T-helper 1 cell (primary cell): ENCODE results near the gene FBXL3.
"Not testable (repeated sequence)": the region's sequence is repeated elsewhere in the genome, so short reads cannot be mapped to it uniquely, and the experiment has no call there.

Source experiments
- DNase-seq, 5 donors: peaks; one replicate each; pipeline ENCODE4 v3.0.0-alpha.2; 2012 to 2020

Gene FBXL3

GRCh38 chr13:76982061-76982460, 44.9 kb downstream of the FBXL3 start:
- no peak for DNase-seq

DNA sequence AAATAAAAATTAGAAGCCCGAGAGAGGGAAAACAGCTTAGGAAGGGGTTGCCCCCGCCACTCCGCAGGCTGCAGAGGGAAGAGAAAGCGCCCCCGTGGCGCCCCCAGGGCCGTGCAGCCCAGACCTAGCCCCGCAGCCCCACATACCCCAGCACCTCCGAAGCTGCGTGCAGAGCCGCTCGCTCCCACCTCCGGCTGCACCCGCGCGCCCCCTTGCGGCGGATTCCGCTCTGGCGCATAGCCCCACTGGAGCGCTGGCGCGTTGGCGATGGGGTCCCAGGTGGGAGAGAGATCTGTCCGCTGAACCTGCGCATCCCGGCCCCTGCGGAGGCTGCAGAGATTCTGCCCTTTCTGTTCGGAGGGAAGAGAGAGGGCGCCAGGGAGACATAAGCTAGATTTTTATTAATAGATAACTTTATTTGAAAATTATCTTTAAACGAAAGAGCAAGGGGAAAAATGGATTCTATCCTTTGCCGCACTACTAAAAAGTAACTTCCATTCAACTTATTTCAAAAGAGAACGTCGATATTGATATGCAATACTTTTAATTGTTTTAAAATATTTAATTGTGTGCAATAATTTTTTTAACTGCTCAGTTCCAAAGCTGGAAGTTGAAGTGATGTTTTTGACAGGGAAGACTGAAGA, 46.8 kb downstream of the FBXL3 start:
- DNase-seq, result peak; percentile 65 to 79 (median 78)

DNA sequence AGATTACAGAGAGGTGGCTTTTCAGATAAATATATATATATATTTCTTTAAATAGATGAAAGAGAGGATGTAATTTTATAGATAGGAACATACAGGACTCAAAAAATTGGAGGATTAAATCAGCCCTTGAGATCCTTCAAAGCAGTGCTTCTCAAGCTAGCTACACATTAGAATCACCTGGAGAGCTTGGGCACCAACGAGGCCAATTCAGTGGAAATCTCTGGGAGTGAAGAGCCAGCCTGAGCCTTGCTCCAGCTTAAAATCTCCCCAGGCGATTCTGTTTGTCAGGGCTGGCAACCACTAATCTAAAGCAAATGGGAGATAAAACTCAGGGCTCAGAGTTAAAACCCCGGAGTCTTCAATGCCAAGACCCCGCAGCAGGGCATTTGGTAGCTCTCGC, 50.0 kb downstream of the FBXL3 start:
- DNase-seq, result no peak

GRCh38 chr13:76976490-76976889, 50.5 kb downstream of the FBXL3 start:
- DNase-seq, result no peak

DNA sequence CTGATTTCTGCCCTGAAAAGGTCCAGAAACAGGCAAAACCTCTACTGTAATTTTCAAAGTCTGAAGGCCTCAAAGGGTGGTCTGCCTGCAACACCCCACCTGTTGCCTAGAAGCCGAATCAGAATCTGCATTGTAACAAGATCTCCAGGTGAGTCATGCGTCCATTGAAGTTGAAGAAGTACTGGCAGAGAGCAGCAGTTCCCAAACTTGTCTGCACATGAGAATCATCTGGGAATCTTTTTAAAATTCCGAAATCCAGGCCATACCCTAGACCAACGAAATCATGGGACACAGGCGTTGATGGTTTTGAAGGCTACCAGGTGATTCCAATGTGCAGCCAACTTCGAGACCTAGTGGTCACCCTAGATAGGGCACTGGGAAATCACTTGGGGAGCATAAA, 51.1 kb downstream of the FBXL3 start:
- no peak for DNase-seq

- DNase-seq, result no peak
These were observed 52.4 kb downstream of the FBXL3 start for GRCh38 chr13:76974618-76974975.

DNA sequence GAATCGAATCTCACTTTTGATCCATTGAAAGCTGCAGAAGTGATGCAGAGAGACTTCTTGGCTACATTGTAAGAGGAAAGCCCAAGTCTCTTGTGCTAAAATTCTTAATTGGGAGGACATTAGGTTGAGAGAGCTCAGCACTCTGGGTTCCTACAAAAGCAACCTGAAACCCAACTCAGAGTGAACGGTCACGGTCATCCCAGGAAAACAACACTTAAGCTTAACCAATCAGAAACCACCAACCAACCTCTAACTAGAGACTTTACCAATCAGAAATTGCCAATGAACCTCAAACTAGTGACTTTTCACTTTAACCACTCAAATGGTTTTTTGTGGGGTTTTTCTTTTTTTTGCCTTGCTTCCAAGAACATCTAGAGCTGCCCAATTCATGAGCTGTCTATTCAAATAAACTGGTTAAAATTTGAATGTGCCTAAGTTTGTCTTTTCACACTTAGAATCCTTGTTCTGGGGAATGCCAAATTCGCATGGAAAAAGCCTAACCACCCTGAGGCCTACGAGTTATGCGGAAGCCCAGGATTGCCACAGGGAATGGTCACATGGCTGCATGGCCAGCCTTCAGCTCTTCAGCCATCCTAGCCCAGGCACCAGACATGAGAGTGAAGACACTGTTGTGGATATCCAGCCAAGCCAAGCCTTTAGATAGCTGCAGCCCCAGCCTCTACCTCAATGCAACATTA, 52.9 kb downstream of the FBXL3 start:
- DNase-seq, result no peak

DNA sequence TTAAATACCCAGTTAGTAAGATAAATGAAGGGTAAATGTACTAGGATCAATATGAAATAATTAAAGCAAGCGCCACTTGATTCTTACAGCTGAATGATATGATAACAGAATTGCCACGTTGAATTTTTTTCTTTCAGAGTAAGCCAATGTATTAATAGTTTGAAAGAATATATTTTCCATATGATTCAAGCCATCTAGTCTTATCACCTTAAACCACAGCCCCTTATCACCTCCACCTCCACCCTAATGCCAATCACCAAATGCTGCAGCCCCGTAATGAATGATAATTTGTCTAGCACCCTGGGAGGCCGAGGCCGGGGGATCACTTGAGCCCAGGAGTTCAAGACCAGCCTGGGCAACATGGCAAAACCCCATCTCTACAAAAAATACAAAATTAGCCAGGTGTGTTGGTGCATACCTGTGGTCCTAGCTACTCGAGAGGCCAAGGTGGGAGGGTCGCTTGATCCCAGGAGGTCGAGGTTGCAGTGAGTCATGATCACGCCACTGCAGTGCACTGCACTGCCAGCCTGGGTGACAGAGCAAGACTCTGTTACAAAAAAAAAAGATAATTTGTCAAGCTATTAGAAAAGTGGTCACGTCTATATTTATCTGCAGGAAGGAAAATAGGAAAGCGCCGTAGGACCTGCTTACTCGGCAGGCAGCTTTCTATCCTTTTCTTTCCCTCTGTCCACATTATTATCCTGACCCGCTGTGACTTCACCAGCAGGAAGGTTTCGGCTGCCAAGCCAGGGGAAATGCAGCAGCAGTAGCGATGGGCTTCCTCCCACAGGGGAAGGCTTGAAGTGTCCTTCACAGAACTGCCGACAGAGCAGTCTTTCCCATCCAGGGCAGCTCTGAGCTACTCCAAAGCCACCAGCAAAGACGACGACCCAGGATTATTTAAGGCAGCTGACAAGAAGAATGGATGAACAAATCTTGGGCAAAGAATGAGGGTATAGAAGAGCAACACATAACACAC, 54.8 kb downstream of the FBXL3 start:
- no peak for DNase-seq

DNA sequence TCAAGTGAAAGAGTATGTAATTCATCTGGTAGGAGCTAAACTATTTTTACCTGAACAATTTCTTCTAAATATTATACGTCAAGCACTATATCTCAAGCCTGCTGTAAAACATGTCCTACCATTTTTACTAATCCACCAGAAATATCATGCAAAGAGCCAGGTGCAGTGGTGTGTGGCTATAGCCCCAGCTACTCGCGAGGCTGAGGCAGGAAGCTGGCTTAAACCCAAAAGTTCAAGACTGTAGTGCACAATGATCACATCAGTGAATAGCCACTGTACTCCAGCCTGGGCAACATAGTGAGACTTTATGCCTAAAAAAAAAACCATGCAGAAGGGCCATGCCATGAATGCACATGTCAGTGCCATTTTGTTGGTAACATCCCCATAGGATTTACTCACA, 55.7 kb downstream of the FBXL3 start:
- DNase-seq, result no peak

DNA sequence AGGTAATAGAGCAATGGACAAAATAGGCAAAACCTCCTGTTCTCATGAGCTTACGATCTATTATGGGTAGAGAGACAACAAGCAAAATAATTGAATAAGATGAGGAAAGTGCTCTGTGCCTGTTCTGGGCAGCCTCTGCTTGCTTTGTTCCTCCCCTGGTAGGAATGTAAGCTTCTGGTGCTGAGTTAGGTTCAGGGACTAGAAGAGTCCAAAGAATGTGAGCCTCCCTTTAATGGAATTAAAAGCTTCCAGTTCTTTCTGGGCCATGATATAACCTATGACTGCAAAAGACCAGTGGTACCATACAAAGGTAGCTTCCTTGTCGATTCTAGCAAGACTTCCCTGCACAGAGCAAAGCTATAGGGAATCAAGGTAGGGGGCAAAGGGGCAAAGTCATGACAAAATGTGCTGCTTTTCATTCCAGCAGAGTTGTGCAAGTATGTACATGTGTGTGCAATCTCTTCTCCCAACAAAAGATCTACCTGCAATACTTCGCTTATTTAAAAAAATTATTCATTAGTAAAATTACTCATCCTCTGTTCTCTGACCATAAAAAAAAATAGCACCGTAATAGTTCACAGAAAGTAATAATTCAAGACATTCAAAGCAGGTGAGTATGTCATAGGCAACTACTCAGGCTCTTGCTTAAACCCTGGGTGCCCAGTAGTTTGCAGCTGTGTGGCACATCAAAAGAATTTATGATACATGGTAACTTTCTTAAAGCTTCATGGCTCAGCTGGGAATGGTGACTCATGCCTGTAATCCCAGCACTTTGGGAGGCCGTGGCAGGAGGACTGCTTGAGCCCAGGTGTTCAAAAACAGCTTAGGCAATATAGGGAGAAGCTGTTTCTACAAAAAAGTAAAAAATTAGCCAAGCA, 57.2 kb downstream of the FBXL3 start:
- no peak for DNase-seq

DNA sequence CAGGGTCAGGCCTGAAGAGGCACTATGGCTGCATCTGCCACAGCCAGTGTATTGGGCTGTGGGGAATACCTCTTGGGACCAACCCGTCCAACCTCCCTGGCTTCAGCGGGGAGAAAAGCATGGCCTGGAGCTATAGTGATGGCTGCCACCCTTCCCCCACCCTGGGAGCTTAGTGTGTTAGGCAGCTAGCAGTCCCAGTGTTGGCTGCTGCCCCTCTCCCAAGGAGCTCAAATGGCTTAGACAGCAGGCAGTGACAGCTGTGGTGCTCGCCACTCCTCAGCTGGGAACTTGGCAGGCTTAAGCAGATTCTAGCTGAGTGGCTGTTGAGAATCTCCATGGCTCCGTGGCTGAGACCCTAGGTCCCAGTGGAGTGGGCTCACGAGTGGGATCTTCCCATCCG, 58.9 kb downstream of the FBXL3 start:
- DNase-seq, result no peak

GRCh38 chr13:76967031-76967430, 59.9 kb downstream of the FBXL3 start:
- no peak for DNase-seq

DNA sequence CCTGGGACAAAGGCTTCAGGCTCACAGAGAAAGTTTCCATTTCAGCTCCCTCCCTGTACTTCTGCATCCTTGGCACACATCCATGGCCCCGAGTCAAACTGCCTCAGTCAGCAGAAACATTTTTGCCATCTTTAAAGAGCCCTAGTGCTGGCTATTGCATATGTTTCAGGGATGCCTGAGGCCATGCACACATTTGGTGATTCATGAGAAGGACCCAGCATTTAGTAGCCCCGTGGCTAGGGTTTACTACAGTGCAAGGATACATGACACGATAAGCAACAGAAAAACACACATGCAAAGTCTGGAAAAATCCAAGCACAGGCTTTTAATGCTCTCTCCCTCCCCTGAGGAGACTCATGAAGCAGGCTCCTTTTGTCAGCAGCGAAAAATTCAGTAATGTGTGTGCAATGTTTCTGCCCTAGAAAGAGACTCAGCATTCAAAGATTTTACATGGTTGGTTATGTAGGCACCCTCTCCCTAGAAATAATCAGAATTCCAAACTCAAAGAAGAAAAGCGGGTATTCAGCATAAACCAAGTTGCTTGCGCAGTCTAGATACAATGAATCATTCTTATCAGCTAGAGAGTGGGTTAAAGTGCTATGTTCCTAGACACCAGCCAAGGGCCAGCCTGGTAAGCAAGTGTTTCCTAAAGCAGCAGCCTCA, 61.1 kb downstream of the FBXL3 start:
- DNase-seq, result no peak

GRCh38 chr13:76959734-76960133, 67.2 kb downstream of the FBXL3 start:
- not testable (repeated sequence) for DNase-seq

DNA sequence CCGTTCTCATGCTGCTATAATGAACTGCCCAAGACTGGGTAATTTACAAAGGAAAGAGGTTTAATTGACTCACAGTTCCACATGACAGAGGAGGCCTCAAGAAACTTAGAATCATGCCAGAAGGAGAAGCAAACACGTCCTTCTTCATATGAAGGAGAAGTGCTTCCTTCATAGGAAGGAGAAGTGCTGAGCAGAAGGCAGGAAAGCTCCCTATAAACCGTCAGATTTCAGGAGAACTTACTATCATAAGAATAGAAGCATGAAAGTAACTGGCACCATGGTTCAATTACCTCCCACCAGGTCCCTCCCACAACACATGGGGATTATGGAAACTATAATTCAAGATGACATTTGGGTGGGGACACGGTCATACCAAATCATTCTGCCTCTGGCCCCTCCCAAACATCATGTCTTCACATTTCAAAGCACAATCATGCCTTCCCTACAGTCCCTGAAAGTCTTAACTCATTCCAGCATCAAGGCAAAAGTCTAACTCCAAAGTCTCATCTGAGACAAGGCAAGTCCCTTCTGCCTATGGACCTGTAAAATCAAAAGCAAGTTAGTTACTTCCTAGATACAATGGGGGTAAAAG, 68.0 kb downstream of the FBXL3 start:
- DNase-seq, result no peak

- DNase-seq, result no peak
These were observed 71.3 kb downstream of the FBXL3 start for GRCh38 chr13:76955661-76956060.
